Neural cell (in vitro differentiated cells): ENCODE data around the gene ZNRF1.

ENCODE experiments used
- EP300 ChIP-seq: fragments of 450-650 bp; conservative IDR thresholded peaks from 2 replicates; pipeline ENCODE4 v1.6.1; 2014; ENCODE audit warnings: antibody characterized with exemption, mild to moderate bottlenecking, moderate library complexity; ENCODE audit not compliant: poor library complexity, severe bottlenecking
- TAF1 ChIP-seq: IDR thresholded peaks from 2 replicates; pipeline ENCODE4 v1.6.1; 2012; ENCODE audit warnings: low read depth
- TF ChIP-seq, protein P1 (sequence below): fragments of 450-650 bp; IDR thresholded peaks from 2 replicates; pipeline ENCODE4 v1.5.1; 2014; ENCODE audit warnings: antibody characterized with exemption, mild to moderate bottlenecking, moderate library complexity; ENCODE audit not compliant: poor library complexity, severe bottlenecking

DNA sequence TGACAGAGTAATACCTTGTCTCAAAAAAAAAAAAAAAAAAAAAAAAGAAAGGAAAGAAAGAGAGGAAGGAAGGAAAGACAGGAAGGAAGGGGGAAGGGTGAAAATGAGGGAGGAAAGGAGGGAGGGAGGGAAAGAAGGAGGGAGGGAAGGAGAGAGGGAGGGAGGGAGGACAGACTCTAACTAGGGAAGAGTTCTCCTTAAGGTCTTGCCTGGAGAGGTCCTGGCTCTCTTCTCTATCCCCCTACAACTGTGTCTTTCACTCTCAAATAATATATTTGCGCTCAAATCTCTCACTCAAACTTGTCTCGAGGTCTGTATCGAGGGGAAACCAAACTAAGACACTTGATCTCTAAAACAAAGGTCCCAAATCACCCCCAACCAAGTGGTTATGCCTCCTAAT is 49.5 kb upstream of the ZNRF1 start:
- TF ChIP-seq, protein P1, sequence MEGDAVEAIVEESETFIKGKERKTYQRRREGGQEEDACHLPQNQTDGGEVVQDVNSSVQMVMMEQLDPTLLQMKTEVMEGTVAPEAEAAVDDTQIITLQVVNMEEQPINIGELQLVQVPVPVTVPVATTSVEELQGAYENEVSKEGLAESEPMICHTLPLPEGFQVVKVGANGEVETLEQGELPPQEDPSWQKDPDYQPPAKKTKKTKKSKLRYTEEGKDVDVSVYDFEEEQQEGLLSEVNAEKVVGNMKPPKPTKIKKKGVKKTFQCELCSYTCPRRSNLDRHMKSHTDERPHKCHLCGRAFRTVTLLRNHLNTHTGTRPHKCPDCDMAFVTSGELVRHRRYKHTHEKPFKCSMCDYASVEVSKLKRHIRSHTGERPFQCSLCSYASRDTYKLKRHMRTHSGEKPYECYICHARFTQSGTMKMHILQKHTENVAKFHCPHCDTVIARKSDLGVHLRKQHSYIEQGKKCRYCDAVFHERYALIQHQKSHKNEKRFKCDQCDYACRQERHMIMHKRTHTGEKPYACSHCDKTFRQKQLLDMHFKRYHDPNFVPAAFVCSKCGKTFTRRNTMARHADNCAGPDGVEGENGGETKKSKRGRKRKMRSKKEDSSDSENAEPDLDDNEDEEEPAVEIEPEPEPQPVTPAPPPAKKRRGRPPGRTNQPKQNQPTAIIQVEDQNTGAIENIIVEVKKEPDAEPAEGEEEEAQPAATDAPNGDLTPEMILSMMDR, result no peak
- TF ChIP-seq EP300 (no peak), TAF1 (no peak)
